ENCODE measurements around the gene EEF1AKMT2.

EEF1AKMT2 gene

GRCh38 chr10:124736491-124737136 lies 55.1 kb downstream of the EEF1AKMT2 start:
- DNase-seq, result no peak

- no peak for DNase-seq
These were observed 56.0 kb downstream of the EEF1AKMT2 start for GRCh38 chr10:124735491-124736286.

- DNase-seq, result no peak
These were observed 57.1 kb downstream of the EEF1AKMT2 start for GRCh38 chr10:124734311-124735166.

GRCh38 chr10:124733571-124734245 lies 58.0 kb downstream of the EEF1AKMT2 start:
- no peak for DNase-seq

- DNase-seq, result no peak
These were observed 58.6 kb downstream of the EEF1AKMT2 start for GRCh38 chr10:124732931-124733570.

GRCh38 chr10:124731551-124731950 lies 60.1 kb downstream of the EEF1AKMT2 start:
- DNase-seq, result no peak

GRCh38 chr10:124730790-124731189 lies 60.9 kb downstream of the EEF1AKMT2 start:
- no peak for DNase-seq

- DNase-seq, result no peak
These were observed 62.6 kb downstream of the EEF1AKMT2 start for GRCh38 chr10:124728830-124729661.

- no peak for DNase-seq
These were observed 63.4 kb downstream of the EEF1AKMT2 start for GRCh38 chr10:124728071-124728829.

- no peak for DNase-seq
These were observed 64.2 kb downstream of the EEF1AKMT2 start for GRCh38 chr10:124727361-124727960.

- no peak for DNase-seq
These were observed 65.9 kb downstream of the EEF1AKMT2 start for GRCh38 chr10:124725791-124726190.

- no peak for DNase-seq
These were observed 66.5 kb downstream of the EEF1AKMT2 start for GRCh38 chr10:124725171-124725631.

- DNase-seq, result no peak
These were observed 67.2 kb downstream of the EEF1AKMT2 start for GRCh38 chr10:124724279-124725027.

- no peak for DNase-seq
These were observed 67.9 kb downstream of the EEF1AKMT2 start for GRCh38 chr10:124723826-124724225.

- DNase-seq, result no peak
These were observed 68.6 kb downstream of the EEF1AKMT2 start for GRCh38 chr10:124722798-124723783.

GRCh38 chr10:124721330-124722045 lies 70.2 kb downstream of the EEF1AKMT2 start:
- no peak for DNase-seq

- DNase-seq, result no peak
These were observed 72.4 kb downstream of the EEF1AKMT2 start for GRCh38 chr10:124719213-124719851.
